MM.1S (cell line): ENCODE measurements around the gene CSHL1.

Source experiments
- EZH2 ChIP-seq: fragments of 300-600 bp; sonication (generic); optimal IDR thresholded peaks from 2 replicates; pipeline ENCODE3; 2017; ENCODE audit warnings: low read depth, mild to moderate bottlenecking, antibody characterized with exemption, low read length, mixed read lengths
- EZH2phosphoT487 ChIP-seq: fragments of 300-600 bp; sonication (generic); IDR thresholded peaks from 2 replicates; pipeline ENCODE4 v1.6.1; 2018; ENCODE audit warnings: antibody characterized with exemption, low read length
- TF ChIP-seq, protein P1 (sequence below): fragments of 300-600 bp; sonication (generic); IDR thresholded peaks from 2 replicates; pipeline ENCODE4 v1.5.1; 2016; ENCODE audit warnings: antibody characterized with exemption, low read length, mixed read lengths

DNA sequence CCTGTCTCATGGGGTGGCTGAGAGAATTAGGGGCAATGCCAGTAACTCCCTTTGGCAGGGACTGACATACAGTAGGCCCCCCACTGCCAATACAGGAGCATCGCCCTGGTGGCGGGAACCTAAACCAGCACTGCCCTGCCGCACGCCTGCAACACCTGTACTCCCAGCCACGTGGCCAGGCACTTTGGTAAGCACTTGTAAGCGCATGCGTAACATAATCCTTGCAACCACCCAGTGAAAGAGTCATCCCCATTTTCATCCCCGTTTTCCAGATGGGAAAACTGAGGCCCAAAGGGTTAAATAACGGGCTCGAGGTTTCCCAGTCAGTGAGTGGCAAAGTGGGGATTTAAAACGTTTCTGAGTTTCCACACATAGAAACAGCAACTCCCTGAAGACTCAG is 44.2 kb upstream of the CSHL1 start:
- TF ChIP-seq, protein P1, sequence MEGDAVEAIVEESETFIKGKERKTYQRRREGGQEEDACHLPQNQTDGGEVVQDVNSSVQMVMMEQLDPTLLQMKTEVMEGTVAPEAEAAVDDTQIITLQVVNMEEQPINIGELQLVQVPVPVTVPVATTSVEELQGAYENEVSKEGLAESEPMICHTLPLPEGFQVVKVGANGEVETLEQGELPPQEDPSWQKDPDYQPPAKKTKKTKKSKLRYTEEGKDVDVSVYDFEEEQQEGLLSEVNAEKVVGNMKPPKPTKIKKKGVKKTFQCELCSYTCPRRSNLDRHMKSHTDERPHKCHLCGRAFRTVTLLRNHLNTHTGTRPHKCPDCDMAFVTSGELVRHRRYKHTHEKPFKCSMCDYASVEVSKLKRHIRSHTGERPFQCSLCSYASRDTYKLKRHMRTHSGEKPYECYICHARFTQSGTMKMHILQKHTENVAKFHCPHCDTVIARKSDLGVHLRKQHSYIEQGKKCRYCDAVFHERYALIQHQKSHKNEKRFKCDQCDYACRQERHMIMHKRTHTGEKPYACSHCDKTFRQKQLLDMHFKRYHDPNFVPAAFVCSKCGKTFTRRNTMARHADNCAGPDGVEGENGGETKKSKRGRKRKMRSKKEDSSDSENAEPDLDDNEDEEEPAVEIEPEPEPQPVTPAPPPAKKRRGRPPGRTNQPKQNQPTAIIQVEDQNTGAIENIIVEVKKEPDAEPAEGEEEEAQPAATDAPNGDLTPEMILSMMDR: no peak
- no peak for TF ChIP-seq EZH2phosphoT487
- no peak for TF ChIP-seq EZH2
